GM12874 (cell line): Measurements from ENCODE around the gene ERN1.

Source experiments
- CTCF ChIP-seq: IDR thresholded peaks from 2 replicates; pipeline ENCODE4 v1.5.1; 2011; ENCODE audit warnings: low read depth, mild to moderate bottlenecking, control low read depth, low read length, moderate library complexity; ENCODE audit not compliant: insufficient read depth

ERN1 gene

GRCh38 chr17:64037802-64038201 lies 92.1 kb downstream of the ERN1 start:
- no peak for TF ChIP-seq CTCF

- TF ChIP-seq CTCF: no peak
These were observed 92.8 kb downstream of the ERN1 start for GRCh38 chr17:64037180-64037579.

GRCh38 chr17:64036198-64036922 lies 93.6 kb downstream of the ERN1 start:
- TF ChIP-seq CTCF: 0 out of 2 replicates have a peak, but pooled peaks have one; percentile 5

- no peak for TF ChIP-seq CTCF
These were observed 97.9 kb downstream of the ERN1 start for GRCh38 chr17:64032081-64032480.

- TF ChIP-seq CTCF: peak; percentile 65
These were observed 101.0 kb downstream of the ERN1 start for GRCh38 chr17:64028874-64029464.

- TF ChIP-seq CTCF: peak; percentile 99
These were observed 104.1 kb downstream of the ERN1 start for GRCh38 chr17:64025732-64026294.

GRCh38 chr17:64024781-64025731 lies 104.9 kb downstream of the ERN1 start:
- no peak for TF ChIP-seq CTCF
